CD14-positive monocyte (primary cell): ENCODE results near the gene CKMT2. TPM values are rescaled to one million over a fixed set of nuclear protein-coding genes. Genes with fewer than 3 reads are reported as not detected.

Source experiments
- DNase-seq, 3 donors: peaks; one replicate each; pipeline ENCODE4 v3.0.0-alpha.2; 2011 to 2022
- H2AFZ ChIP-seq: 2 replicates; pipeline ENCODE4 v1.6.0; 2012; ENCODE audit warnings: mild to moderate bottlenecking, low read depth, low read length, inconsistent platforms; ENCODE audit not compliant: insufficient read depth, poor library complexity, severe bottlenecking
- H3K27ac ChIP-seq, 2 donors: 1 replicate in 1 of 2; 2 replicates in 1 of 2; pipeline ENCODE4 v1.5.1; 2012 to 2013; ENCODE audit warnings: low read length in 2 of 2, control low read depth in 1 of 2, inconsistent platforms in 1 of 2, low read depth in 1 of 2, mild to moderate bottlenecking in 1 of 2
- H3K27me3 ChIP-seq, 2 donors: one replicate each; pipeline versions ENCODE4 v1.6.0 to v1.6.1; 2011 to 2013; ENCODE audit warnings: low read length in 2 of 2; ENCODE audit not compliant: control insufficient read depth in 2 of 2, insufficient read depth in 2 of 2
- H3K36me3 ChIP-seq, 2 donors: replicated peaks in 1 of 2; 1 replicate in 1 of 2; 2 replicates in 1 of 2; pipeline versions ENCODE4 v1.5.1 to v1.6.1; 2012 to 2013; ENCODE audit warnings: low read length in 2 of 2, control low read depth in 1 of 2, inconsistent platforms in 1 of 2, mild to moderate bottlenecking in 1 of 2; ENCODE audit not compliant: insufficient read depth in 2 of 2, control insufficient read depth in 1 of 2
- H3K4me1 ChIP-seq, 2 donors: 1 replicate in 1 of 2; 2 replicates in 1 of 2; pipeline versions ENCODE4 v1.5.1 to v1.6.1; 2012 to 2013; ENCODE audit warnings: low read length in 2 of 2, control low read depth in 1 of 2, inconsistent platforms in 1 of 2, mild to moderate bottlenecking in 1 of 2, moderate library complexity in 1 of 2; ENCODE audit not compliant: insufficient read depth in 2 of 2, control insufficient read depth in 1 of 2
- H3K4me2 ChIP-seq: replicated peaks from 2 replicates; pipeline ENCODE3; 2012; ENCODE audit warnings: low read length, moderate library complexity, mild to moderate bottlenecking; ENCODE audit not compliant: poor library complexity, severe bottlenecking; ENCODE audit errors: extremely low read depth
- H3K4me3 ChIP-seq, 3 experiments: fragments of 200-600 bp in 1 of 3; sonication (generic) in 1 of 3; replicated peaks in 1 of 3; 1 replicate in 2 of 3; 2 replicates in 1 of 3; pipeline ENCODE4 v1.5.1; 2011 to 2013; ENCODE audit warnings: low read length in 3 of 3, mild to moderate bottlenecking in 3 of 3, control low read depth in 2 of 3, low read depth in 2 of 3, inconsistent platforms in 1 of 3, moderate library complexity in 1 of 3
- H3K79me2 ChIP-seq: 2 replicates; pipeline ENCODE4 v1.6.0; 2012; ENCODE audit warnings: mild to moderate bottlenecking, control low read depth, inconsistent platforms, low read length, moderate library complexity; ENCODE audit not compliant: insufficient read depth
- H3K9ac ChIP-seq: 2 replicates; pipeline ENCODE4 v1.6.0; 2017; ENCODE audit warnings: low read length, mild to moderate bottlenecking; ENCODE audit not compliant: insufficient read depth, poor library complexity, severe bottlenecking
- H3K9me3 ChIP-seq, 2 donors: replicated peaks in 1 of 2; 1 replicate in 1 of 2; 2 replicates in 1 of 2; pipeline versions ENCODE4 v1.5.1 to v1.6.1; 2012 to 2013; ENCODE audit warnings: low read length in 2 of 2, control low read depth in 1 of 2; ENCODE audit not compliant: control insufficient read depth in 1 of 2, insufficient read depth in 1 of 2
- H4K20me1 ChIP-seq: 2 replicates; pipeline ENCODE4 v1.6.0; 2012; ENCODE audit warnings: mild to moderate bottlenecking, low read length, control low read depth, moderate library complexity; ENCODE audit not compliant: insufficient read depth
- H3K27ac Mint-ChIP-seq, 7 donors: one replicate each; pipeline ENCODE4 v1.8.0; 2020; ENCODE audit warnings: mild to moderate bottlenecking in 7 of 7, mixed read lengths in 7 of 7, moderate library complexity in 6 of 7, inconsistent platforms in 2 of 7
- H3K27me3 Mint-ChIP-seq, 3 donors: one replicate each; pipeline ENCODE4 v1.8.0; 2021 to 2022; ENCODE audit warnings: low read depth in 3 of 3, mild to moderate bottlenecking in 3 of 3, mixed read lengths in 3 of 3, moderate library complexity in 3 of 3, inconsistent platforms in 1 of 3
- H3K36me3 Mint-ChIP-seq, 2 donors: one replicate each; pipeline ENCODE4 v1.8.0; 2020; ENCODE audit warnings: mixed read lengths in 2 of 2, inconsistent platforms in 1 of 2, mild to moderate bottlenecking in 1 of 2
- H3K4me1 Mint-ChIP-seq: one replicate; pipeline ENCODE4 v1.8.0; 2020; ENCODE audit warnings: mild to moderate bottlenecking, mixed read lengths
- H3K4me3 Mint-ChIP-seq, 2 donors: one replicate each; pipeline ENCODE4 v1.8.0; 2020; ENCODE audit warnings: mild to moderate bottlenecking in 2 of 2, mixed read lengths in 2 of 2, moderate library complexity in 1 of 2
- H3K9me3 Mint-ChIP-seq, 7 donors: one replicate each; pipeline ENCODE4 v1.8.0; 2020 to 2022; ENCODE audit warnings: mixed read lengths in 7 of 7, mild to moderate bottlenecking in 6 of 7, moderate library complexity in 6 of 7, inconsistent platforms in 2 of 7
- WGBS: methylation state at CpG from one replicate; pipeline ENCODE4 v1.1.5; 2013; ENCODE audit warnings: missing lambda C conversion rate; ENCODE audit not compliant: insufficient coverage; 5-methylcytosine and 5-hydroxymethylcytosine counted together
- intact Hi-C, 2 donors: fragments of 100-400 bp; cut with micrococcal nuclease; formaldehyde crosslinking; loops; one replicate each; pipeline versions ENCODE4 v1.15.0 to v1.15.1; 2023
- polyA plus RNA-seq, 3 donors: library from polyadenylated mRNA; depleted of rRNA in 1 of 3; unstranded in 2 of 3; stranded (reverse) in 1 of 3; fragments of 300-500 nt in 2 of 3; fragments of >200 nt in 1 of 3; fragmentation: Illumina TruSeq in 2 of 3; gene quantifications; 1 replicate in 2 of 3; 2 replicates in 1 of 3; pipeline ENCODE4 v1.2.3, GENCODE V29; 2012 to 2021
- TF ChIP-seq, protein P1 (sequence below): fragments of 200-600 bp; IDR thresholded peaks from one replicate; pipeline ENCODE4 v1.8.0; 2022; ENCODE audit warnings: antibody characterized with exemption, mild to moderate bottlenecking

CKMT2 gene
- polyA plus RNA-seq, 3 donors: not detected

DNA sequence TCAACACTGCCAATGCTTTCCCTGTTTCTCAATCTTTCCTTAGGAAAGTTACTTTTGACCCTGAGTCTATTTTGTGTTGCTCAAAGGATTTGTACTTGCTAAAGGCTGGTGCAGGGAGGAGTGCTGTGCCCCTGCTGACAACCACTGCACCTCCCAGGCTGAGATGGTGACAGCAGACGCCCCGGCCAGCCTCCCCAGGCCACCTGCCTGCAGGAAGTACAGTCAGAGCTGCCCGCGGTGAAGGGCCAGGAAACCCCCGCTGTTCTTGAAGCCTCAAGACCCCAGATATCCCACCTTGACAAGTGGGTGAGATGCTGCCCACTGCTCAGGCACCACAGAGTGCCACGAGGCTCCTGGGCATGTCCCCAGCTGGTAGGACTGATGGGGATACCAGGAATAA lies 44.2 kb upstream of the CKMT2 start:
- no peak overlapping the region for H2AFZ ChIP-seq
- no peaks in the 10 kb centered on the region for H3K36me3 ChIP-seq
- Mint-ChIP-seq H3K36me3 (no peaks in the 10 kb centered on the region), H3K9me3 (no peaks in the 10 kb centered on the region), H3K27ac (no peak overlapping the region), H3K27me3 (peaks cover 8 to 10% (median 9%) of the 10 kb centered on the region in 3 donors), H3K4me3 (no peak overlapping the region), H3K4me1 (no peaks in the 10 kb centered on the region)
- no peak overlapping the region for H3K9ac ChIP-seq
- TF ChIP-seq, protein P1, sequence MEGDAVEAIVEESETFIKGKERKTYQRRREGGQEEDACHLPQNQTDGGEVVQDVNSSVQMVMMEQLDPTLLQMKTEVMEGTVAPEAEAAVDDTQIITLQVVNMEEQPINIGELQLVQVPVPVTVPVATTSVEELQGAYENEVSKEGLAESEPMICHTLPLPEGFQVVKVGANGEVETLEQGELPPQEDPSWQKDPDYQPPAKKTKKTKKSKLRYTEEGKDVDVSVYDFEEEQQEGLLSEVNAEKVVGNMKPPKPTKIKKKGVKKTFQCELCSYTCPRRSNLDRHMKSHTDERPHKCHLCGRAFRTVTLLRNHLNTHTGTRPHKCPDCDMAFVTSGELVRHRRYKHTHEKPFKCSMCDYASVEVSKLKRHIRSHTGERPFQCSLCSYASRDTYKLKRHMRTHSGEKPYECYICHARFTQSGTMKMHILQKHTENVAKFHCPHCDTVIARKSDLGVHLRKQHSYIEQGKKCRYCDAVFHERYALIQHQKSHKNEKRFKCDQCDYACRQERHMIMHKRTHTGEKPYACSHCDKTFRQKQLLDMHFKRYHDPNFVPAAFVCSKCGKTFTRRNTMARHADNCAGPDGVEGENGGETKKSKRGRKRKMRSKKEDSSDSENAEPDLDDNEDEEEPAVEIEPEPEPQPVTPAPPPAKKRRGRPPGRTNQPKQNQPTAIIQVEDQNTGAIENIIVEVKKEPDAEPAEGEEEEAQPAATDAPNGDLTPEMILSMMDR: no peak
- no peak for DNase-seq
- no peak overlapping the region for H3K4me2 ChIP-seq
- no peaks in the 10 kb centered on the region for H4K20me1 ChIP-seq
- intact Hi-C loops: no loop called here
- no peaks in the 10 kb centered on the region for H3K79me2 ChIP-seq
- no peaks in the 10 kb centered on the region for H3K27me3 ChIP-seq
- no peaks in the 10 kb centered on the region for H3K4me1 ChIP-seq
- WGBS: 70% methylated on average over 2 of the region's 6 CpGs
- no peak overlapping the region for H3K4me3 ChIP-seq
- H3K27ac ChIP-seq: no peak overlapping the region
- no peaks in the 10 kb centered on the region for H3K9me3 ChIP-seq

DNA sequence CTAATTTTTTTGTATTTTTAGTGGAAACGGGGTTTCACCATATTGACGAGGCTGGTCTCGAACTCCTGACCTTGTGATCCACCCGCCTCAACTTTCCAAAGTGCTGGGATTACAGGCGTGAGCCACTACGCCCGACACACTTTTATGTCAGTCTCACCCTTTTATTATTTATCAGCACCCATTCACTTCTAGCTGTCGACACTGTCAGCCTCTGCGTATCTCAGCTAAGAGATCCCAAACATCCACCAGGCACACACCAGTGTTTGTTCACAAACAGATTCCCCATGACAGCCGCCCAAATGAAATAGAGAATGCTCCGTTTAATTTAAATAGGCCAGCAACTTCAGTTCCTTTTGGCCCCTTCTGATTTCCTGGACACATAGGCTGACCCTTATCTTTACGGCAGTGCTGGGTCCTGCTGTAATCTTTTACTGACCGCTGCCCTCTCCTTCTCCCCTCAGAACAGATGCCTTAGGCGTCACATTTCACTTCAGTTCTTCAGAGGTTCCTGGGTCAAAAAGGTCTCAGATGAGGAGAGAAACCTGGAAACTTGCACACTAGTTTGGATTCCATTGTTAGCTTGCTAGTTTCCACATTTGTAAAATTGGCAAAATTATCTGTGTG lies 43.1 kb upstream of the CKMT2 start:
- no peaks in the 10 kb centered on the region for H3K4me1 ChIP-seq
- intact Hi-C loops: no loop called here
- DNase-seq: no peak

More for the DNA sequence above, 43.1 kb upstream of the CKMT2 start:
- Mint-ChIP-seq H3K4me1 (peaks cover 2% of the 10 kb centered on the region), H3K27ac (peak overlapping the region in 1 of 7 donors; percentile 20), H3K36me3 (no peaks in the 10 kb centered on the region), H3K9me3 (no peaks in the 10 kb centered on the region), H3K27me3 (peaks cover 9 to 14% (median 12%) of the 10 kb centered on the region in 3 donors), H3K4me3 (peak overlapping the region in 1 of 2 donors; percentile 19)
- Histone ChIP-seq H2AFZ (no peak overlapping the region), H3K27ac (no peak overlapping the region), H3K27me3 (no peaks in the 10 kb centered on the region), H3K9ac (no peak overlapping the region), H3K9me3 (no peaks in the 10 kb centered on the region), H4K20me1 (no peaks in the 10 kb centered on the region), H3K79me2 (no peaks in the 10 kb centered on the region), H3K36me3 (no peaks in the 10 kb centered on the region), H3K4me2 (no peak overlapping the region), H3K4me3 (no peak overlapping the region)
- 95% methylated on average over 10 of the region's 14 CpGs for WGBS
- TF ChIP-seq, protein P1: no peak
